IMR-90 (cell line): Measurements from ENCODE around the gene AHNAK. TPM values are rescaled to one million over a fixed set of nuclear protein-coding genes. Genes with fewer than 3 reads are reported as not detected.

ENCODE experiments used
- ATAC-seq: fragments of 200-7000 bp; cut with Tn5 transposase; 2 replicates; pipeline ENCODE4 v1.9.1; 2020; ENCODE audit warnings: low read depth, mild to moderate bottlenecking, moderate library complexity
- BruUV-seq: library from RNA; stranded (reverse); fragments of 400-500 nt; replicated peaks from 2 replicates; lab custom pipeline; 2021; lab: Mats Ljungman, UMichigan
- CTCF ChIA-PET: fragments of 300-600 bp; formaldehyde crosslinking; extraction: SDS; loops from one replicate; lab custom pipeline; 2021; ENCODE audit warnings: antibody characterized with exemption; lab: Yijun Ruan, JAX
- POLR2A ChIA-PET: fragments of 300-600 bp; sonication (Branson Sonifier 250); formaldehyde crosslinking; loops from one replicate; lab custom pipeline; 2022; ENCODE audit warnings: antibody characterized with exemption; ENCODE audit not compliant: unreplicated experiment; lab: Charles Lee
- DNase-seq: peaks from one replicate; pipeline ENCODE4 v3.0.0; 2013
- H2AFZ ChIP-seq: replicated peaks from 2 replicates; pipeline ENCODE3; 2013; ENCODE audit warnings: low read length, mild to moderate bottlenecking; ENCODE audit not compliant: poor library complexity
- H2AK5ac ChIP-seq: 2 replicates; pipeline ENCODE4 v1.6.1; 2013; ENCODE audit warnings: low read depth, low read length, inconsistent platforms
- H2AK9ac ChIP-seq: replicated peaks from 2 replicates; pipeline ENCODE3; 2013; ENCODE audit warnings: mild to moderate bottlenecking, low read depth, low read length, moderate library complexity; ENCODE audit not compliant: poor library complexity
- H2BK120ac ChIP-seq: 2 replicates; pipeline ENCODE4 v1.6.1; 2013; ENCODE audit warnings: low read depth, low read length, inconsistent platforms
- H2BK15ac ChIP-seq: 3 replicates; pipeline ENCODE4 v1.6.1; 2013; ENCODE audit warnings: low read depth, low read length, inconsistent platforms
- H2BK20ac ChIP-seq: 2 replicates; pipeline ENCODE4 v1.6.1; 2013; ENCODE audit warnings: low read depth, mild to moderate bottlenecking, inconsistent platforms, low read length, moderate library complexity
- H2BK5ac ChIP-seq: 2 replicates; pipeline ENCODE4 v1.6.1; 2013; ENCODE audit warnings: mild to moderate bottlenecking, low read depth, low read length, inconsistent platforms; ENCODE audit not compliant: poor library complexity, severe bottlenecking
- H3K14ac ChIP-seq: replicated peaks from 2 replicates; pipeline ENCODE4 v1.6.1; 2013; ENCODE audit warnings: low read depth, low read length, inconsistent platforms
- H3K18ac ChIP-seq: 2 replicates; pipeline ENCODE4 v1.6.1; 2013; ENCODE audit warnings: low read depth, low read length, control low read depth
- H3K23ac ChIP-seq: 2 replicates; pipeline ENCODE4 v1.6.1; 2013; ENCODE audit warnings: low read depth, low read length, inconsistent platforms
- H3K27ac ChIP-seq: 2 replicates; pipeline ENCODE4 v1.5.1; 2013; ENCODE audit warnings: mild to moderate bottlenecking, control low read depth, low read length; ENCODE audit not compliant: insufficient read depth
- H3K27me3 ChIP-seq: 2 replicates; pipeline ENCODE4 v1.6.1; 2013; ENCODE audit warnings: low read length; ENCODE audit not compliant: control insufficient read depth, insufficient read depth
- H3K36me3 ChIP-seq: 2 replicates; pipeline ENCODE4 v1.6.1; 2013; ENCODE audit warnings: low read length, mixed read lengths; ENCODE audit not compliant: control insufficient read depth, insufficient read depth
- H3K4ac ChIP-seq: 2 replicates; pipeline ENCODE4 v1.6.1; 2013; ENCODE audit warnings: low read depth, low read length, inconsistent platforms
- H3K4me1 ChIP-seq: 2 replicates; pipeline ENCODE4 v1.6.1; 2013; ENCODE audit warnings: low read length, mixed read lengths; ENCODE audit not compliant: control insufficient read depth, insufficient read depth
- H3K4me2 ChIP-seq: 2 replicates; pipeline ENCODE4 v1.6.1; 2013; ENCODE audit warnings: low read depth, mild to moderate bottlenecking, control low read depth, low read length, moderate library complexity
- H3K4me3 ChIP-seq: 2 replicates; pipeline ENCODE4 v1.5.1; 2013; ENCODE audit warnings: low read depth, mild to moderate bottlenecking, control low read depth, low read length, moderate library complexity; ENCODE audit not compliant: insufficient read depth
- H3K56ac ChIP-seq: 2 replicates; pipeline ENCODE4 v1.6.1; 2013; ENCODE audit warnings: low read length, inconsistent platforms; ENCODE audit not compliant: insufficient read depth; ENCODE audit errors: extremely low read depth
- H3K79me1 ChIP-seq, 2 experiments: 2 replicates each; pipeline ENCODE4 v1.6.1; 2013; ENCODE audit warnings: low read length in 2 of 2, inconsistent platforms in 1 of 2, low read depth in 1 of 2
- H3K9ac ChIP-seq: 2 replicates; pipeline ENCODE4 v1.6.1; 2013; ENCODE audit warnings: low read depth, low read length, control low read depth
- H3K9me1 ChIP-seq: 2 replicates; pipeline ENCODE4 v1.6.1; 2013; ENCODE audit warnings: low read length, inconsistent platforms; ENCODE audit not compliant: insufficient read depth
- H3K9me3 ChIP-seq: 2 replicates; pipeline ENCODE4 v1.6.1; 2013; ENCODE audit warnings: low read length; ENCODE audit not compliant: control insufficient read depth, insufficient read depth
- H4K20me1 ChIP-seq: 2 replicates; pipeline ENCODE4 v1.6.1; 2013; ENCODE audit warnings: low read length, inconsistent platforms; ENCODE audit not compliant: insufficient read depth
- H4K5ac ChIP-seq: 2 replicates; pipeline ENCODE4 v1.6.1; 2013; ENCODE audit warnings: mild to moderate bottlenecking, low read depth, low read length, control low read depth
- H4K8ac ChIP-seq, 2 experiments: 2 replicates each; pipeline ENCODE4 v1.6.1; 2013; ENCODE audit warnings: low read depth in 2 of 2, low read length in 2 of 2, control low read depth in 1 of 2, inconsistent platforms in 1 of 2
- H4K91ac ChIP-seq: 2 replicates; pipeline ENCODE4 v1.6.1; 2013; ENCODE audit warnings: low read depth, low read length, inconsistent platforms; ENCODE audit not compliant: insufficient read depth
- BHLHE40 ChIP-seq: fragments of 150-350 bp; IDR thresholded peaks from 2 replicates; pipeline ENCODE4 v1.6.1; 2016; ENCODE audit warnings: mild to moderate bottlenecking, low read depth, low read length
- CEBPB ChIP-seq: IDR thresholded peaks from 2 replicates; pipeline ENCODE4 v1.6.1; 2012; ENCODE audit warnings: low read depth, low read length, improper control_type of control experiment
- CHD1 ChIP-seq: IDR thresholded peaks from 2 replicates; pipeline ENCODE4 v1.6.1; 2012; ENCODE audit warnings: low read depth, low read length, improper control_type of control experiment
- CTCF ChIP-seq: conservative IDR thresholded peaks from 2 replicates; pipeline ENCODE4 v1.5.1; 2012; ENCODE audit warnings: mild to moderate bottlenecking, low read depth, low read length, improper control_type of control experiment
- ELK1 ChIP-seq: fragments of 150-350 bp; IDR thresholded peaks from 2 replicates; pipeline ENCODE4 v1.6.1; 2016; ENCODE audit warnings: low read depth, mild to moderate bottlenecking, low read length, moderate library complexity, borderline replicate concordance
- FOS ChIP-seq: fragments of 150-350 bp; IDR thresholded peaks from 2 replicates; pipeline ENCODE4 v1.6.1; 2016; ENCODE audit warnings: low read depth, low read length
- MAZ ChIP-seq: IDR thresholded peaks from 2 replicates; pipeline ENCODE4 v1.6.1; 2012; ENCODE audit warnings: low read depth, mild to moderate bottlenecking, low read length, improper control_type of control experiment, moderate library complexity, borderline replicate concordance
- MXI1 ChIP-seq: IDR thresholded peaks from 2 replicates; pipeline ENCODE4 v1.6.1; 2012; ENCODE audit warnings: low read depth, mild to moderate bottlenecking, low read length, moderate library complexity, borderline replicate concordance
- NFE2L2 ChIP-seq: fragments of 150-350 bp; IDR thresholded peaks from 2 replicates; pipeline ENCODE4 v1.6.1; 2016; ENCODE audit warnings: low read depth, mild to moderate bottlenecking, low read length
- POLR2A ChIP-seq: IDR thresholded peaks from 2 replicates; pipeline ENCODE4 v1.6.1; 2012; ENCODE audit warnings: mild to moderate bottlenecking, low read depth, low read length
- RAD21 ChIP-seq: IDR thresholded peaks from 2 replicates; pipeline ENCODE4 v1.6.1; 2012; ENCODE audit warnings: low read length, improper control_type of control experiment
- RCOR1 ChIP-seq: IDR thresholded peaks from 2 replicates; pipeline ENCODE4 v1.6.1; 2012; ENCODE audit warnings: mild to moderate bottlenecking, low read length, improper control_type of control experiment; ENCODE audit not compliant: insufficient replicate concordance
- RFX5 ChIP-seq: IDR thresholded peaks from 2 replicates; pipeline ENCODE4 v1.8.0; 2012; ENCODE audit warnings: low read depth, mild to moderate bottlenecking, low read length, moderate library complexity
- SMC3 ChIP-seq: fragments of 150-350 bp; IDR thresholded peaks from 2 replicates; pipeline ENCODE4 v1.6.1; 2016; ENCODE audit warnings: low read depth, mild to moderate bottlenecking, antibody characterized with exemption, low read length, moderate library complexity
- USF2 ChIP-seq: fragments of 150-350 bp; IDR thresholded peaks from 2 replicates; pipeline ENCODE4 v1.6.1; 2017; ENCODE audit warnings: mild to moderate bottlenecking, antibody characterized with exemption, low read length, low read depth
- whole genome bisulfite sequencing, 2 experiments: methylation state at CpG; one replicate each; pipeline versions ENCODE4 v1.1.5 to v1.1.7; 2013; ENCODE audit warnings: missing lambda C conversion rate in 2 of 2; ENCODE audit not compliant: insufficient read length in 1 of 2; ENCODE audit errors: extremely low coverage in 2 of 2; 5-methylcytosine and 5-hydroxymethylcytosine counted together
- dilution Hi-C: fragments of 300-500 bp; cut with HindIII; formaldehyde crosslinking; loops from one replicate; pipeline ENCODE4 v1.14.3; 2018; ENCODE audit warnings: low sequenced_read_pairs; ENCODE audit not compliant: unreplicated experiment
- in situ Hi-C: fragments of 300-500 bp; cut with MboI; formaldehyde crosslinking; loops from 3 replicates; pipeline ENCODE4 v1.14.3; 2019; ENCODE audit warnings: low sequenced_read_pairs, inconsistent platforms, mixed read lengths
- intact Hi-C: fragments of 100-400 bp; cut with micrococcal nuclease; formaldehyde crosslinking; loops from 2 replicates; pipeline ENCODE4 v1.10.0; 2022
- polyA plus RNA-seq, 3 experiments: library from polyadenylated mRNA; depleted of rRNA; stranded (reverse); fragments of >200 nt; gene quantifications; 2 replicates each; pipeline ENCODE4 v1.2.3, GENCODE V29; 2012; ENCODE audit warnings: low replicate concordance in 1 of 3
- total RNA-seq: library from RNA; depleted of rRNA; stranded (reverse); fragments of >200 nt; gene quantifications from 2 replicates; pipeline ENCODE4 v1.2.3, GENCODE V29; 2012

AHNAK gene
- total and polyA plus RNA-seq, 2 of the 4 experiments (the other 2 are of a cell fraction), result 95.1 to 695 TPM

GRCh38 chr11:62457478-62457877 lies 89.1 kb downstream of the AHNAK start:
- 100% methylated on average over 1 of the region's 4 CpGs; no CpG with 5 or more reads in 1 of the 2 experiments for WGBS, 2 experiments
- no peak for DNase-seq
- Histone ChIP-seq H3K56ac (no peak overlapping the region), H4K20me1 (no peaks in the 10 kb centered on the region), H2AK5ac (no peak overlapping the region), H2BK15ac (no peak overlapping the region), H2BK5ac (no peak overlapping the region), H3K9me1 (no peaks in the 10 kb centered on the region; the same call in 1 of the 2 replicates), H4K5ac (no peak overlapping the region), H3K18ac (no peak overlapping the region), H3K9ac (no peak overlapping the region), H2BK20ac (no peak overlapping the region; the same call in 1 of the 2 replicates), H3K27me3 (no peaks in the 10 kb centered on the region), H4K91ac (no peak overlapping the region), H3K27ac (no peak overlapping the region), H3K4ac (no peak overlapping the region), H3K14ac (no peak overlapping the region), H3K9me3 (peaks cover 2% of the 10 kb centered on the region), H2BK120ac (no peak overlapping the region), H3K79me1 (no peaks in the 10 kb centered on the region), H2AK9ac (no peak overlapping the region), H3K4me1 (peaks cover 16% of the 10 kb centered on the region), H2AFZ (no peak overlapping the region), H3K4me3 (no peak overlapping the region), H3K23ac (no peak overlapping the region), H3K36me3 (no peaks in the 10 kb centered on the region), H4K8ac (no peak overlapping the region), H3K4me2 (no peak overlapping the region)
- dilution Hi-C loops (no loop called here), in situ Hi-C loops (no loop called here), intact Hi-C loops (no loop called here)
- ChIA-PET POLR2A (interaction anchor here (0.6 kb wide), 1 partner anchor 217 kb away, joined by 4 read pairs; no protein-coding TSS in a partner anchor), CTCF (interaction anchor here (0.6 to 2.1 kb wide), 2 partner anchors 49 to 85 kb away, joined by 5 to 6 read pairs; no protein-coding TSS in a partner anchor)
- no peak for ATAC-seq
- no TSS peak for BruUV-seq
- no peak for TF ChIP-seq RFX5
- no peak for TF ChIP-seq USF2
- TF ChIP-seq NFE2L2, result no peak
- TF ChIP-seq BHLHE40, result no peak
- no peak for TF ChIP-seq ELK1
- TF ChIP-seq RAD21, result no peak
- no peak for TF ChIP-seq CHD1
- TF ChIP-seq RCOR1, result no peak
- no peak for TF ChIP-seq FOS
- TF ChIP-seq MAZ, result no peak
- TF ChIP-seq POLR2A, result no peak
- TF ChIP-seq MXI1, result no peak
- TF ChIP-seq CEBPB, result no peak
- TF ChIP-seq SMC3, result no peak
- no peak for TF ChIP-seq CTCF
